Esophagus squamous epithelium (tissue), 4 donors: Measurements from ENCODE around the gene SIKE1.

Experiments
- CTCF ChIP-seq, 6 experiments: fragments of 450-650 bp in 4 of 6; fragments of 200-600 bp in 2 of 6; sonication (generic) in 2 of 6; IDR thresholded peaks; one replicate each; pipeline ENCODE4 v1.5.1; 2016 to 2019; ENCODE audit warnings: antibody characterized with exemption in 6 of 6, mild to moderate bottlenecking in 4 of 6, moderate library complexity in 4 of 6
- POLR2A ChIP-seq, 4 donors: fragments of 450-650 bp; IDR thresholded peaks; one replicate each; pipeline ENCODE4 v1.6.1; 2017; ENCODE audit warnings: antibody characterized with exemption in 4 of 4, mild to moderate bottlenecking in 4 of 4, moderate library complexity in 3 of 4

- TF ChIP-seq CTCF (IDR thresholded peaks at IDR 0.05): no peak
- no peak for TF ChIP-seq POLR2A (IDR thresholded peaks at IDR 0.05)
These were observed 45.0 kb downstream of the SIKE1 start for GRCh38 chr1:114735479-114735878.
